SK-N-SH (cell line): ENCODE results near the gene PKD2L1. TPM values are rescaled to one million over a fixed set of nuclear protein-coding genes. Genes with fewer than 3 reads are reported as not detected.
"Not testable (repeated sequence)": the region's sequence is repeated elsewhere in the genome, so short reads cannot be mapped to it uniquely, and the experiment has no call there.

Experiments
- CTCF ChIA-PET: fragments of 300-600, 350-600 bp; formaldehyde crosslinking; extraction: SDS; loops from one replicate; lab custom pipeline; 2021; lab: Yijun Ruan, JAX
- POLR2A ChIA-PET: fragments of 350-600 bp; sonication (Branson Sonifier 250); formaldehyde crosslinking; extraction: SDS; loops from one replicate; lab custom pipeline; 2020; ENCODE audit warnings: antibody characterized with exemption, inconsistent platforms; lab: Yijun Ruan, JAX
- DNase-seq: peaks from one replicate; pipeline ENCODE4 v3.0.0; 2012
- H2AFZ ChIP-seq: fragments of 200-600 bp; sonication (generic); 2 replicates; pipeline ENCODE4 v1.8.1; 2016; ENCODE audit warnings: antibody characterized with exemption, mild to moderate bottlenecking, low read depth
- H3F3A ChIP-seq: fragments of 200-600 bp; sonication (generic); replicated peaks from 2 replicates; pipeline ENCODE3; 2016; ENCODE audit warnings: antibody characterized with exemption, mild to moderate bottlenecking; ENCODE audit not compliant: insufficient read depth
- H3K27ac ChIP-seq, 2 experiments: fragments of 200-500 bp in 1 of 2; fragments of 200-600 bp in 1 of 2; sonication (Bioruptor generic) in 1 of 2; sonication (generic), shearing (Covaris generic) in 1 of 2; 2 replicates each; pipeline versions ENCODE4 v1.5.1 to v1.6.1; 2014 to 2016; ENCODE audit warnings: low read depth in 2 of 2, inconsistent platforms in 1 of 2, low read length in 1 of 2, mild to moderate bottlenecking in 1 of 2, mixed read lengths in 1 of 2
- H3K27me3 ChIP-seq: fragments of 200-600 bp; sonication (generic), shearing (Covaris generic); 2 replicates; pipeline ENCODE4 v1.6.1; 2016; ENCODE audit warnings: mixed run types; ENCODE audit not compliant: insufficient read depth
- H3K36me3 ChIP-seq, 2 experiments: fragments of 200-500 bp in 1 of 2; fragments of 200-600 bp in 1 of 2; sonication (Bioruptor generic) in 1 of 2; sonication (generic) in 1 of 2; replicated peaks in 1 of 2; 2 replicates each; pipeline versions ENCODE3 to v1.5.1; 2014 to 2016; ENCODE audit warnings: low read length in 1 of 2, mild to moderate bottlenecking in 1 of 2; ENCODE audit not compliant: insufficient read depth in 2 of 2, control insufficient read depth in 1 of 2
- H3K4me1 ChIP-seq, 2 experiments: fragments of 200-500 bp in 1 of 2; fragments of 200-600 bp in 1 of 2; sonication (Bioruptor generic) in 1 of 2; sonication (generic), shearing (Covaris generic) in 1 of 2; 2 replicates each; pipeline versions ENCODE4 v1.5.1 to v1.6.1; 2014 to 2016; ENCODE audit warnings: low read depth in 1 of 2, low read length in 1 of 2, mixed run types in 1 of 2; ENCODE audit not compliant: insufficient read depth in 2 of 2, control insufficient read depth in 1 of 2
- H3K4me2 ChIP-seq: fragments of 200-600 bp; sonication (generic), shearing (Covaris generic); 2 replicates; pipeline ENCODE4 v1.6.1; 2017; ENCODE audit warnings: mixed run types
- H3K4me3 ChIP-seq, 2 experiments: fragments of 200-500 bp in 1 of 2; fragments of 200-600 bp in 1 of 2; sonication (Bioruptor generic) in 1 of 2; sonication (generic), shearing (Covaris generic) in 1 of 2; 2 replicates each; pipeline versions ENCODE4 v1.5.1 to v1.8.1; 2014 to 2016; ENCODE audit warnings: low read depth in 2 of 2, inconsistent platforms in 1 of 2, low read length in 1 of 2, mild to moderate bottlenecking in 1 of 2, mixed read lengths in 1 of 2, moderate library complexity in 1 of 2
- H3K79me2 ChIP-seq: fragments of 200-600 bp; sonication (generic); 2 replicates; pipeline ENCODE4 v1.8.1; 2017; ENCODE audit warnings: mild to moderate bottlenecking; ENCODE audit not compliant: insufficient read depth
- H3K9ac ChIP-seq: fragments of 200-600 bp; sonication (generic); 2 replicates; pipeline ENCODE4 v1.6.1; 2017; ENCODE audit warnings: mixed run types
- H3K9me2 ChIP-seq: fragments of 200-600 bp; sonication (generic); 2 replicates; pipeline ENCODE4 v1.6.1; 2017; ENCODE audit warnings: mixed run types
- H3K9me3 ChIP-seq: fragments of 200-600 bp; sonication (generic); 2 replicates; pipeline ENCODE4 v1.6.1; 2017; ENCODE audit warnings: mixed run types, mild to moderate bottlenecking, moderate library complexity
- H4K20me1 ChIP-seq: fragments of 200-600 bp; sonication (generic); 2 replicates; pipeline ENCODE4 v1.6.1; 2017; ENCODE audit warnings: mild to moderate bottlenecking, mixed run types; ENCODE audit not compliant: insufficient read depth
- ELF1 ChIP-seq: IDR thresholded peaks from 2 replicates; pipeline ENCODE4 v1.4.0; 2012
- GABPA ChIP-seq: IDR thresholded peaks from 2 replicates; pipeline ENCODE4 v1.4.0; 2012; ENCODE audit warnings: low read depth, mild to moderate bottlenecking
- JUND ChIP-seq: IDR thresholded peaks from 2 replicates; pipeline ENCODE4 v1.4.0; 2012
- MXI1 ChIP-seq: IDR thresholded peaks from 2 replicates; pipeline ENCODE4 v1.6.1; 2012; ENCODE audit warnings: mild to moderate bottlenecking, low read depth, low read length, improper control_type of control experiment
- NFIC ChIP-seq: IDR thresholded peaks from 2 replicates; pipeline ENCODE4 v1.4.0; 2012; ENCODE audit warnings: borderline replicate concordance
- NRF1 ChIP-seq: IDR thresholded peaks from 2 replicates; pipeline ENCODE4 v1.6.1; 2012; ENCODE audit warnings: low read depth, mild to moderate bottlenecking, low read length
- POLR2AphosphoS5 ChIP-seq: IDR thresholded peaks from 2 replicates; pipeline ENCODE4 v1.6.1; 2012; ENCODE audit warnings: low read depth, low read length
- RCOR1 ChIP-seq: fragments of 150-350 bp; IDR thresholded peaks from 2 replicates; pipeline ENCODE4 v1.6.1; 2017; ENCODE audit warnings: antibody characterized with exemption, low read length
- SIN3A ChIP-seq: IDR thresholded peaks from 2 replicates; pipeline ENCODE4 v1.6.1; 2012; ENCODE audit warnings: low read depth, mild to moderate bottlenecking, low read length, moderate library complexity, borderline replicate concordance
- TAF1 ChIP-seq: IDR thresholded peaks from 2 replicates; pipeline ENCODE4 v1.6.1; 2012; ENCODE audit warnings: low read depth, mild to moderate bottlenecking, low read length, moderate library complexity, borderline replicate concordance
- TEAD4 ChIP-seq: IDR thresholded peaks from 2 replicates; pipeline ENCODE4 v1.4.0; 2012; ENCODE audit warnings: mild to moderate bottlenecking, borderline replicate concordance; ENCODE audit not compliant: insufficient read depth
- YY1 ChIP-seq: IDR thresholded peaks from 2 replicates; pipeline ENCODE4 v1.4.0; 2012; ENCODE audit warnings: low read depth, mild to moderate bottlenecking
- WGBS: methylation state at CpG from one replicate; pipeline ENCODE4 v1.1.6; 2017; ENCODE audit warnings: low lambda C conversion rate; 5-methylcytosine and 5-hydroxymethylcytosine counted together
- polyA plus RNA-seq, 3 experiments: library from polyadenylated mRNA; depleted of rRNA; stranded (reverse); fragments of >200 nt; gene quantifications; 2 replicates each; pipeline ENCODE4 v1.2.3, GENCODE V29; 2012
- TF ChIP-seq, protein P1 (sequence below): IDR thresholded peaks from 2 replicates; pipeline ENCODE4 v1.4.0; 2012; ENCODE audit warnings: low read depth
- TF ChIP-seq, protein P2 (sequence below): fragments of 200-600 bp; sonication (generic); IDR thresholded peaks from 2 replicates; pipeline ENCODE4 v1.6.1; 2017; ENCODE audit warnings: antibody characterized with exemption, mild to moderate bottlenecking, moderate library complexity

PKD2L1 gene
- polyA plus RNA-seq, 1 of the 3 experiments (the other 2 are of a cell fraction): not detected

DNA sequence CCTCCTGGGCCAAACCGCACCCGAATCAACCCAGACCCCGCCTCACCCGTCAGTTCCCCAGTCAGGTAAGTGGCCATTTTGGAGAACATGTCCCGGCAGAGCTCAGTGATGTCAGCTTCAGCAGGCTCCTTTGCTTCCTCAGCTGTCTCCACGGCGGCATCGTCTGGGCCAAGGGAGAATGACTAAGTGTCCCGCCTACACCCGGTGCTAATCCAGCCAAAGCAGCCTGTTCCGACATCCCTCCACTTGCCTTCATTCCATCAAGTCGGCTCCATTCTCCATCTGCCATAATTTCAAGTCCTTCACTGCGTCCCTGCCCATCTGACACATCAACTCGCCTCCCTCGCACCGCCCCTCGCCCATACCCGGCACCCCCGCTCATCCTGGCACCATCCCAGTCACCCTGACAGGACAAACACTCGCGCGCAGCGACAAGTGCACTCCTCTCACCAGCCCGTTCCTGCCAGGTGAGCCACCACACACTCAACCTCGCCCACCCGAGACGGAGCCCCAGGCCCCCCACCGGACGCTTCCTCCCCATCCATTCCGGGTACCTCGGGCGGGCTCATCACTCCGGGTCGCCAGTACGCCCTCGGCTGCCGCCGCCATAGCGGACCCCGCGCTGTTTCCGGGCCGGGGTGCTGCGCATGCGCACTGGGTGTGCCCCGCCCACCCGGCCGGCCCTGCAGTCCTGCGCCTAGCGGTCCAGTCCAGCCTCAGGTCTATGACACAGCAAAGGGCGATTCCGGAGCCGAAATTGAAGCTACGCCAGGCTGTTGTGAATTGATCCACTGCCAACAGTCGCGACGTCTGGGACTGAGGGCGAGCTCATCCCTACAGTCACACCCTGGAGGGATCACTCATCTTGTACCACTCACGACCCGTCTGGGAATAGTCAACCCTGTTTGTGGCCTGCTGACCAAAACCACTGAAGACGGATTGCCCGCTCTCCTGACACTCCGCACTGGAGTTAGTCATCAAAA, 43.7 kb downstream of the PKD2L1 start, which contains the start of gene BLOC1S2:
BLOC1S2 (minus strand) TSS at position 630 of the 983 bp plus-strand sequence; CDS start at position 609, 21 bp downstream.
- Histone ChIP-seq H2AFZ (peak within 1 kb of the TSS; percentile 98), H4K20me1 (peaks cover 22% of the 10 kb centered on the region; the same call in 1 of the 2 replicates), H3K9me2 (no peaks in the 10 kb centered on the region), H3K9me3 (no peaks in the 10 kb centered on the region), H3K4me1 (peaks cover 5 to 8% of the 10 kb centered on the region in 2 experiments; a peak in 3 of 4 replicates), H3K79me2 (peaks cover 46% of the 10 kb centered on the region), H3K27ac (peak within 1 kb of the TSS; percentile 81 to 85), H3K27me3 (peaks cover 12% of the 10 kb centered on the region; the same call in 1 of the 2 replicates), H3K4me2 (peak within 1 kb of the TSS; percentile 86), H3F3A (peaks cover 10% of the 10 kb centered on the region), H3K4me3 (peak within 1 kb of the TSS; percentile 66 to 94), H3K9ac (peak within 1 kb of the TSS; percentile 74), H3K36me3 (peaks cover 12 to 16% of the 10 kb centered on the region in 2 experiments)
- ChIA-PET POLR2A (interaction anchor here (1.0 to 2.2 kb wide), 2 partner anchors 14 to 60 kb away, joined by 3 to 6 read pairs; partner anchors contain the start of gene SCD), CTCF (interaction anchor here (0.9 to 1.5 kb wide), 6 partner anchors 17 to 232 kb away, joined by 3 to 4 read pairs (median 3); no protein-coding TSS in a partner anchor)
- WGBS: 2% methylated on average over 34 of the region's 63 CpGs
- peak; percentile 98 for DNase-seq
- TF ChIP-seq TAF1 (peak; percentile 90), GABPA (peak; percentile 51), ELF1 (peak; percentile 80), YY1 (peak; percentile 89), SIN3A (no peak), JUND (no peak), RCOR1 (0 out of 2 replicates have a peak, but pooled peaks have one; percentile 8), POLR2AphosphoS5 (peak; percentile 87), MXI1 (peak; percentile 94), TEAD4 (no peak), NFIC (0 out of 2 replicates have a peak, but pooled peaks have one; percentile 23), NRF1 (peak; percentile 90)
- TF ChIP-seq, protein P1, sequence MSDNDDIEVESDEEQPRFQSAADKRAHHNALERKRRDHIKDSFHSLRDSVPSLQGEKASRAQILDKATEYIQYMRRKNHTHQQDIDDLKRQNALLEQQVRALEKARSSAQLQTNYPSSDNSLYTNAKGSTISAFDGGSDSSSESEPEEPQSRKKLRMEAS: peak; percentile 67; the same call in 1 of the 2 replicates
- TF ChIP-seq, protein P2, sequence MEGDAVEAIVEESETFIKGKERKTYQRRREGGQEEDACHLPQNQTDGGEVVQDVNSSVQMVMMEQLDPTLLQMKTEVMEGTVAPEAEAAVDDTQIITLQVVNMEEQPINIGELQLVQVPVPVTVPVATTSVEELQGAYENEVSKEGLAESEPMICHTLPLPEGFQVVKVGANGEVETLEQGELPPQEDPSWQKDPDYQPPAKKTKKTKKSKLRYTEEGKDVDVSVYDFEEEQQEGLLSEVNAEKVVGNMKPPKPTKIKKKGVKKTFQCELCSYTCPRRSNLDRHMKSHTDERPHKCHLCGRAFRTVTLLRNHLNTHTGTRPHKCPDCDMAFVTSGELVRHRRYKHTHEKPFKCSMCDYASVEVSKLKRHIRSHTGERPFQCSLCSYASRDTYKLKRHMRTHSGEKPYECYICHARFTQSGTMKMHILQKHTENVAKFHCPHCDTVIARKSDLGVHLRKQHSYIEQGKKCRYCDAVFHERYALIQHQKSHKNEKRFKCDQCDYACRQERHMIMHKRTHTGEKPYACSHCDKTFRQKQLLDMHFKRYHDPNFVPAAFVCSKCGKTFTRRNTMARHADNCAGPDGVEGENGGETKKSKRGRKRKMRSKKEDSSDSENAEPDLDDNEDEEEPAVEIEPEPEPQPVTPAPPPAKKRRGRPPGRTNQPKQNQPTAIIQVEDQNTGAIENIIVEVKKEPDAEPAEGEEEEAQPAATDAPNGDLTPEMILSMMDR: no peak
- TF ChIP-seq, all 33 proteins: peak for 10

DNA sequence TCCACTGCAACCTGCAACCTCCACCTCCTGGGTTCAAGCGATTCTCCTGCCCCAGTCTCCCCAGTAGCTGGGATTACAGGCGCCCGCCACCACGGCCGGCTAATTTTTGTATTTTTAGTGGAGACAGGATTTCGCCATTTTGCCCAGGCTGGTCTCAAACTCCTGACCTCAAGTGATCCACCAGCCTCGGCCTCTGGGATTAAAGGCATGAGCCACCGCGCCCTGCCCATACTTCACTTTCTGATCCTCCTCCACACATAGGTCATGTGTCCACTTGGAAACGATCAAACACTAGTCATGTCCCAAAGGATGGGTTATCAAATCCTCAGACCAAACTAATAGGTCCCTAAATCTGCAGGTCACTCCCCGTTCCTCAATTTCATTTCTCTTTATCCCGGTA, 44.7 kb downstream of the PKD2L1 start:
- WGBS: 82% methylated on average over 12 of the region's 12 CpGs
- not testable (repeated sequence) for H3K9me3 ChIP-seq, H2AFZ ChIP-seq, H3K9me2 ChIP-seq, DNase-seq, H3K4me1 ChIP-seq, H3K27me3 ChIP-seq
- Histone ChIP-seq H3K4me3 (peak overlapping the region; percentile 66 to 94), H3K27ac (peak overlapping the region; percentile 81 to 85), H3K36me3 (peaks cover 19 to 24% of the 10 kb centered on the region in 2 experiments), H3K79me2 (peaks cover 56% of the 10 kb centered on the region), H3F3A (peaks cover 16% of the 10 kb centered on the region), H4K20me1 (peaks cover 22% of the 10 kb centered on the region; the same call in 1 of the 2 replicates), H3K9ac (peak overlapping the region; percentile 74), H3K4me2 (peak overlapping the region; percentile 86)
- CTCF ChIA-PET: interaction anchor here (0.9 to 1.5 kb wide), 4 partner anchors 10 to 197 kb away, joined by 3 to 4 read pairs (median 3); no protein-coding TSS in a partner anchor
- POLR2A ChIA-PET: interaction anchor here (1.0 to 2.2 kb wide), 2 partner anchors 13 to 61 kb away, joined by 3 to 6 read pairs; partner anchors contain the start of gene SCD
